Activated naive CD8-positive, alpha-beta T cell treated with anti-CD3 and anti-CD28 coated beads, Interleukin-2, amount 10 ng/mL, durations not matched to agents 7 days and 5 days (primary cell): Measurements from ENCODE around the gene MAML2. TPM values are rescaled to one million over a fixed set of nuclear protein-coding genes. Genes with fewer than 3 reads are reported as not detected.
A peak's percentile ranks its signal among the peaks of the same experiment; 100 is the strongest.

Experiments
- ATAC-seq: fragments of 150-1000 bp; cut with Tn5 transposase; one replicate; pipeline ENCODE4 v1.10.0; 2021; ENCODE audit warnings: low read depth, moderate library complexity
- POLR2A ChIA-PET: fragments of 350-600 bp; sonication (Branson Sonifier 250); formaldehyde crosslinking; loops from one replicate; lab custom pipeline; 2021; ENCODE audit warnings: antibody characterized with exemption; lab: Charles Lee
- DNase-seq: peaks from one replicate; pipeline ENCODE4 v3.0.0; 2021
- H3K27ac Mint-ChIP-seq: one replicate; pipeline ENCODE4 v1.8.0; 2022; ENCODE audit warnings: mild to moderate bottlenecking, mixed read lengths
- H3K27me3 Mint-ChIP-seq: one replicate; pipeline ENCODE4 v1.8.0; 2022; ENCODE audit warnings: mild to moderate bottlenecking, moderate library complexity, mixed read lengths
- H3K36me3 Mint-ChIP-seq: one replicate; pipeline ENCODE4 v1.8.0; 2021; ENCODE audit warnings: mild to moderate bottlenecking, mixed read lengths
- H3K4me1 Mint-ChIP-seq: one replicate; pipeline ENCODE4 v1.8.0; 2021; ENCODE audit warnings: mixed read lengths
- H3K4me3 Mint-ChIP-seq: one replicate; pipeline ENCODE4 v1.8.0; 2022; ENCODE audit warnings: mild to moderate bottlenecking, moderate library complexity, mixed read lengths
- H3K9me3 Mint-ChIP-seq: one replicate; pipeline ENCODE4 v1.8.0; 2021; ENCODE audit warnings: mixed read lengths
- total RNA-seq, 2 experiments: library from RNA; stranded (reverse); gene quantifications; one replicate each; pipeline ENCODE4 v1.2.3, GENCODE V29; 2021

Gene MAML2
- total RNA-seq, 2 experiments from 2014 or later = 18.6 to 20.5 TPM

DNA sequence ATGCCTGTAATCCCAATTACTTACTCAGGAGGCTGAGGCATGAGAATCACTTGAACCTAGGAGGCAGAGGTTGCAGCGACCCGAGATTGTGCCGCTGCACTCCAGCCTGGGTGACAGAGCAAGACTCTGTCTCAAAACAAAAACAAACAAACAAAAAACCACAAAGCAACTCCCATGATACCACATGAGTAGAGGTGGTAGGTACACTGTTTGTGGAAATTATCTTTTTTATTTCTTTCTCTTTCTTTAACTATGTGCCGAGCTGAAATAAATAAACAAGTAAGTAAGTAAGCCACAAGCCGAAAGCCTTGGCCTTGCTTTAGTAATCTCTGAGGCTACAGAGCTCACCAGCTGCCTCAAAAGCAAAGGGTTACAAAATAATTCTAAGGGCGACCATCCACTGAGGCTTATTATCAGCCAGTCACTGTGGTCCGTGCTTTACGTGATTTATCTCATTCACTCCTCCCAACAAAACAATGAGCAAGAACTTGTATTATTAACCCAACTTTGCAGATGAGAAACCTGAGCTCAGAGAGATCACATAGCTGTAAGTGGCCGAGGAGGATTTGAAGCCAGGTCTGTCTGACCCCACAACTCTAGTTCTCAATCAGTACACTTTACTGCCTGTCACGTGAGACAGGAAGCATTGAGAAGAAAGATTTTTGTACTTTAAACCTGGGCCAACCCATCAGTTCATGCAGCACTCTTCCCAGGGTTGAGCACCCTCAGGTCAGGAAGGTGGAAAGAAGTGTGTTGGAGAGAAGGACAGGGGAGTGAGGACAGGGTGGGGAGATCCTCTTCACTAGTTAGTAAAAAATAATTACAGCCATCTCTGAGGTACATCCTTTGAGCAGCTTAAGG, 349.3 kb downstream of the MAML2 start:
- no peak for ATAC-seq

DNA sequence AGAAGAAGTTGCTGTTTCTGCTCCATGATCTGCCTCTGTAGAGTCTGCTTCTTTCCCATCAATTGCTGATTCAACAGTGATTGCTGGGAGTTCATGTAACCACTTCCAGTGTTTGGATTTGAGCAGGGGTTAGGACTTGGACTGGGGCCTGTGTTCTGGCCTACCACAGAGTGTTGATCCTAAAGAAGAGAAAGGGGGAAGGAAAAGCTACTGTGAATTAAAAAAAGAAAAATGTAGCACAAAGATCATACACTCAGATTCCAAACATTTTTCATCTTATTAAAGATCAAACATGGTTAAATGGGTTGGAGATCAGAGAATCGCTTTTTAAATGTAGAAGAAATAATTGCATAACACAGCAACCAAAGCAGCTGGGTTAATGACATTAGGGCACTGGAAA, 351.4 kb downstream of the MAML2 start:
- DNase-seq = no peak
- peaks cover 7% of the 10 kb centered on the region for H3K4me1 Mint-ChIP-seq
- H3K4me3 Mint-ChIP-seq = no peak overlapping the region
- no peak overlapping the region for H3K27ac Mint-ChIP-seq
- no peaks in the 10 kb centered on the region for H3K27me3 Mint-ChIP-seq
- no peak for ATAC-seq
- POLR2A ChIA-PET = no interaction called here
- H3K9me3 Mint-ChIP-seq = no peaks in the 10 kb centered on the region
- H3K36me3 Mint-ChIP-seq = peaks cover 46% of the 10 kb centered on the region

More for the DNA sequence above, 349.3 kb downstream of the MAML2 start:
- no peaks in the 10 kb centered on the region for H3K9me3 Mint-ChIP-seq
- no peak overlapping the region for H3K4me3 Mint-ChIP-seq
- POLR2A ChIA-PET = no interaction called here
- peaks cover 33% of the 10 kb centered on the region for H3K36me3 Mint-ChIP-seq
- H3K27ac Mint-ChIP-seq = no peak overlapping the region
- DNase-seq = no peak
- H3K4me1 Mint-ChIP-seq = peaks cover 5% of the 10 kb centered on the region
- no peaks in the 10 kb centered on the region for H3K27me3 Mint-ChIP-seq

DNA sequence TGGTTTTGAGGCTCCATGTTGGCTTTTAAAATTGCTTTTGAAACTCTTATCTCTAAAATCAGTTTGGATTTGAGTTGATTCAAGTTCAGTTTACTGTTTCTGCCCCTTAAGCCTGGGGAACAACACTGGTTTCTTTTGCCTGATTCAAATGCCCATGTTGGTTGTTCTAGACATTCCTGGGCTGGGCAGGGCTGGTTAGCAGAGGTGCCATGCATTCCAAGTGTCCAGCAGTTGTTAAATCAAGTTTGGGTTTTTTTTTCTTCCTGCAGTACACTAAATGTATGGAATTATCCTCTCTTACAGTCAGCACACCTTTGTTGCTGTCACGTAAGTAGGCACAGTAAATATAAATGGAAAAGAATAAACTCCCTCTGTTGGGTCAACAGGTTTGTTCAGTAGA, 351.9 kb downstream of the MAML2 start:
- Mint-ChIP-seq H3K9me3 (no peaks in the 10 kb centered on the region), H3K36me3 (peaks cover 46% of the 10 kb centered on the region), H3K4me3 (no peak overlapping the region), H3K27ac (no peak overlapping the region), H3K27me3 (no peaks in the 10 kb centered on the region), H3K4me1 (peaks cover 7% of the 10 kb centered on the region)
- POLR2A ChIA-PET = no interaction called here
- DNase-seq = no peak
- no peak for ATAC-seq

DNA sequence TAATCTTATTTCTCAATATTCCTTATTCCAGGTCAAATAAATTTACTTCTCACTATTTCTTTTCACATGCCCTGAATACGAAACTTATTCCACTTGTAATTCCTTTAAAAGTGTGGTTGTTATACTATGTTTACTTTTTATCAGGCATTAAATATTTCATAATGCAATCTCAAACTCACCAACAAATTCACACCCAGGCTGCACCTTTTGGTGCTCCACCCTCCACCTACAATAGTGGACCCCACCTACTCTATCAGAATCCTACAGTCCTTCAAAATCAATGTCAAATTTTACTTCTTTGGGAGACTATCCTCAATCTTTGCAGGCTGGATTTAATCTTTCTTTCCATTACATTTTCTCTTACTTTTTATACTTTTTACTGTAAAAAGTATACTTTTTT, 353.2 kb downstream of the MAML2 start:
- Mint-ChIP-seq H3K4me1 (peaks cover 4% of the 10 kb centered on the region), H3K27me3 (no peaks in the 10 kb centered on the region), H3K9me3 (no peaks in the 10 kb centered on the region), H3K36me3 (peaks cover 46% of the 10 kb centered on the region), H3K27ac (no peak overlapping the region), H3K4me3 (no peak overlapping the region)
- ATAC-seq = no peak
- POLR2A ChIA-PET = no interaction called here
- no peak for DNase-seq

DNA sequence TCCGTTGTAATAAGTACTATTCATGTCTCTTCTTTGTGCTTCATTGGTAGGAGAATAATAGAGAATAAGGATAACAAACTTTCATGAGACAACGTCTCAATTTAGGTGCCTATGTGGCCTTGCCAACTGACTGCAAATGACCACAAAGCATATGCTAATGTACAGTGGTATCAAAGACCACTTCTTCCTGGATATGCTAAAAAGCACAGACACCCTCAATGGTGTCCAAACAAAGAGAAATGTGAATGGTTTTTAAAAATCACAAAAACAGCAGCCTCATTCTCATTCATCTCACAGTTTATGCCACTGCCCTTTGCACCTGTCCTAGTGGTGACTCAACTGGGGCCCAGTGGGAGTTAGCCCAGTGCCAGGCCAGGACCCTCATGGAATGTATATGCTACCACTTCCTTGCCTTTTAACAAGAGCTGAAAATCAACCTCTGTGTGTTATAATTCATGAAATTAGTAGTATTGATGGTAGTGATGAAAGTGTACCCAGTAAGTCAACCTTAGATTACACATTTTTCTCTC, 353.9 kb downstream of the MAML2 start:
- peaks cover 48% of the 10 kb centered on the region for H3K36me3 Mint-ChIP-seq
- H3K9me3 Mint-ChIP-seq = no peaks in the 10 kb centered on the region
- no peak overlapping the region for H3K27ac Mint-ChIP-seq
- H3K27me3 Mint-ChIP-seq = no peaks in the 10 kb centered on the region
- H3K4me3 Mint-ChIP-seq = no peak overlapping the region
- no peak for DNase-seq
- H3K4me1 Mint-ChIP-seq = peaks cover 1% of the 10 kb centered on the region
- ATAC-seq = no peak
- POLR2A ChIA-PET = no interaction called here

DNA sequence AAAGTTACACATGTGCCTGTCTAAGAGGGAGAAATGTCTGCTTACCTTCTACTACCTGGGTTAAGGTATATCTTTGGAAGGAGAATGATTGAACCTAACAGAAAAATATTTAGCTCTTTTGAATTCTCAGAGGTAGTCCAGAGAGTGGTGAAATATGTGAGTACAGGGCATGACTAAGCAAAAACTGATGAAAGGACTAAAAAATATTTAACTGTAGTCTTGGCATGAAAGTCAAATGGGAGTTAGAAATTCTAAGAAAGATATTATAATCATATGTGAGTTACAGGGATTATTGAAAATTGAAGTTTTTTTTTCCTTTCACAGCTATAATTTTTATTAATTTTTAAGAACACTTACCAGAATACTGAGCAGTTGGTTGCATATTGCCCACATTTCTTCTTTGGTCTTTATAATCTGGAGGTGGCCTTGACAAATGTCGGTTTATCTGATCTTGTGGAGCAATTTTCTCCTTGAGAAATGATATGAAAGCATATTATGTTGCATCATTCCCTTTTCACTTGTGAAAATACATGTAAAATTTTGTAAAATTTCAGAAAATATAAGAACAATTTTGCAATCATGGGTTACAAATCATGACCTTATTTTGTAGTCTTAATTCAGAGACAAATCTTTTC, 357.7 kb downstream of the MAML2 start:
- Mint-ChIP-seq H3K9me3 (no peaks in the 10 kb centered on the region), H3K27ac (peak overlapping the region; percentile 4), H3K27me3 (no peaks in the 10 kb centered on the region), H3K4me1 (peaks cover 1% of the 10 kb centered on the region), H3K36me3 (peaks cover 54% of the 10 kb centered on the region), H3K4me3 (no peak overlapping the region)
- POLR2A ChIA-PET = no interaction called here
- no peak for ATAC-seq
- DNase-seq = no peak

DNA sequence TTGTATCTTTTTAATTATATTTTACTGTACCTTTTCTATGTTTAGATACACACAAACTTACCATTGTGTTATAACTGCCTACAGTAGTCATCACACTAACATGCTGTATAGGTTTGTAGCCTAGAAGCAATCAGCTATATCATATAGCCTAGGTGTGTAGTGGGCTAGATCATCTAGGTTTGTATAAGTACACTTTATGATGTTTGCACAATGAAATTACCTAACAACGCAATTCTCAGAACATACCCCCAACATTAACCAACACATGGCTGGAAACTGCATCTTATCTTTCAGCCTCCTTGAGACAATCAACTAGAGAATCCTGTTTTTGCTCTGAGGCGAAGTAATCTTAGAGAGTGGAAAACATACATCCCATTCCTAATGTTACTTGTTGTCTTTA, 358.9 kb downstream of the MAML2 start:
- Mint-ChIP-seq H3K4me3 (no peak overlapping the region), H3K36me3 (peaks cover 52% of the 10 kb centered on the region), H3K4me1 (peaks cover 1% of the 10 kb centered on the region), H3K27ac (no peak overlapping the region), H3K9me3 (no peaks in the 10 kb centered on the region), H3K27me3 (no peaks in the 10 kb centered on the region)
- ATAC-seq (no peak), DNase-seq (no peak)
- POLR2A ChIA-PET = no interaction called here

DNA sequence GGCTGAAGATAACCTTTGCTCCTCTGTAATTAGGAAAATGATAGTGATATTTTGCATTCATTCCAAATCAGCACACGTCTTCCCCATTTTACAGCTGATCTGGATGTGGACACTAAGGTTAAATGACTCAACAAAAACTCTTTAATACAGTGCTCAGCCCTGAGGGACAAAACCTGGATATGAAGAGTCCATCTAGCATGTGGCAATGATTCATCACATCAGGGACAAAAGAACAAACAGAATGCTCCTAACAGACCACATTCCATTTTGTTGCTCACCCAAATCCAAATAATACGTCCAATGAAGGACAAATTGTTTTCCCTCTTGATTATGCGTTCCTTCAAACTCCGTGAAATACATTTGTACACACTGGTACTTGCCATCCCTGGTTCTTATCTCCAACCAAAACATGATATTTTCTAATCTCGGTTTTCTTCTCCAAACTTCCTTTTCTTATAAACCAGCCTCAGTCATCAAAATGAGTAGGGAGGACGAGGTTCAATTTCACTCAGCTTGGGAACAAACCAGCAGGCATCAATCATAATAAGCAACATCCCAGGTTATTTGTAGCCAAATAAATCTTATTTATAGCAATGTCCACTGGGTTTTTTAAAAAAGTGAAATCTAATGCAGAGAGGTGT, 365.3 kb downstream of the MAML2 start:
- Mint-ChIP-seq H3K27me3 (no peaks in the 10 kb centered on the region), H3K27ac (no peak overlapping the region), H3K9me3 (peaks cover 2% of the 10 kb centered on the region), H3K4me1 (no peaks in the 10 kb centered on the region), H3K36me3 (peaks cover 38% of the 10 kb centered on the region), H3K4me3 (no peak overlapping the region)
- DNase-seq (no peak), ATAC-seq (no peak)
- POLR2A ChIA-PET = no interaction called here

DNA sequence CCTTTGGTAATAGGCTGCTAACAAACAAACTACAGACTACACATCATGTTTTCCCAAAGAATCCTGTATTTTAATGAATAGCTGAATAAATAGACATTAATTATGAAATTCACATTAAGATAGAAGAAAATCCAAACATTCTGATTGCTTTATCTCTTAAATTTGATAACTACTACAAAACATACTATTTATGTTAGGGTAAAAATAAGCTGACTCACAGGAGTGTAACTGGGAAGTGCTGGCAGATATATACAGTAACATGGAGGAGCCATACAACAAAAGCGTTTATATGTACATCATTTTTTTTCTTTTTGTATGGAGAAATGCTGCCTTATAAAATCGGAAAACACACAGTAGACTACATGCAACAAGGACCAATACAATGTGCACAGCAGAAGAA, 366.4 kb downstream of the MAML2 start:
- POLR2A ChIA-PET = no interaction called here
- no peak overlapping the region for H3K27ac Mint-ChIP-seq
- H3K4me1 Mint-ChIP-seq = no peaks in the 10 kb centered on the region

DNA sequence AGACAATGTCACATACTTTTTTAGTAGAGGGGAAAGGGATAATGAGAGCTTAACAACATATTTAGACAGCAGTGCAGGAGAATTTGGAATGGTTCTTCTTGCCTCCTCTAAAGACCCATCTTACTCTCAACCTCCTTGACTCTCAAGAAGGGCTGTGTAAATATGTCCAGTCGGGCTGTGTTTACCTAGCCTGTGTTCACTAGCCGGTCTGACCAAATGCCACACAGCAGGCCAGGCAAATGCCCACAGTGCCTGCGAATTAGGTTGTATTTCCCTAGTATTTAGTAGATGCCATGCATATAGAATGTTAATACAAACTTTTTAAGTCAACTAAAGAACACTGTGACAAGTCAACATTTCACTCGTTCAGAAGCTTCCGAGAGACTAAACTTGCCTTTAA, 367.7 kb downstream of the MAML2 start:
- no peaks in the 10 kb centered on the region for H3K4me1 Mint-ChIP-seq
- H3K4me3 Mint-ChIP-seq = no peak overlapping the region
- H3K9me3 Mint-ChIP-seq = peaks cover 2% of the 10 kb centered on the region
- peaks cover 25% of the 10 kb centered on the region for H3K36me3 Mint-ChIP-seq
- H3K27ac Mint-ChIP-seq = no peak overlapping the region
- ATAC-seq (no peak), DNase-seq (no peak)
- POLR2A ChIA-PET = no interaction called here
- H3K27me3 Mint-ChIP-seq = peaks cover 2% of the 10 kb centered on the region

More for the DNA sequence above, 366.4 kb downstream of the MAML2 start:
- DNase-seq (no peak), ATAC-seq (no peak)
- Mint-ChIP-seq H3K9me3 (peaks cover 2% of the 10 kb centered on the region), H3K4me3 (no peak overlapping the region), H3K27me3 (no peaks in the 10 kb centered on the region), H3K36me3 (peaks cover 35% of the 10 kb centered on the region)

DNA sequence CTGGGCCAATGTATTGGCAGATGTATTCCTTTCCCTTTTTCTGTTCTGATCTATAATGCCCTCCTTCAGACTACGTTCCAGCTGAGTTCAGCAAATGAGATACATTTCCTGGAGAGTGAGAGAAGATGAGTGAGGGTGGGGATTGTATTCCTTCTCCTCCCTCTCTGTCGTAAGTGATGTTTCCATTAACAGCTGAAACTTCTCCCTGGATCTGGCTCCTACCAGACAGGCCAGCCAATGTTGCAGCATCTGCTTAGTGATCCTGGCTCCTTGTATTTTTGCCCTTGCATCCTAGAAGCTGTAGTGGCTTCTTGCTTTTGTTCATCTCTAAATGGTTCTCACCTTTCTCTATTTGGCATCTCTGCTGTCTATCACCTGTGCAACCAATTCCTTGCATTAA, 370.9 kb downstream of the MAML2 start:
- no peak overlapping the region for H3K27ac Mint-ChIP-seq
- H3K27me3 Mint-ChIP-seq = peaks cover 6% of the 10 kb centered on the region
- no peak for DNase-seq
- H3K9me3 Mint-ChIP-seq = peaks cover 2% of the 10 kb centered on the region
- H3K36me3 Mint-ChIP-seq = peaks cover 3% of the 10 kb centered on the region
- POLR2A ChIA-PET = no interaction called here
- no peaks in the 10 kb centered on the region for H3K4me1 Mint-ChIP-seq
- no peak for ATAC-seq
- no peak overlapping the region for H3K4me3 Mint-ChIP-seq

DNA sequence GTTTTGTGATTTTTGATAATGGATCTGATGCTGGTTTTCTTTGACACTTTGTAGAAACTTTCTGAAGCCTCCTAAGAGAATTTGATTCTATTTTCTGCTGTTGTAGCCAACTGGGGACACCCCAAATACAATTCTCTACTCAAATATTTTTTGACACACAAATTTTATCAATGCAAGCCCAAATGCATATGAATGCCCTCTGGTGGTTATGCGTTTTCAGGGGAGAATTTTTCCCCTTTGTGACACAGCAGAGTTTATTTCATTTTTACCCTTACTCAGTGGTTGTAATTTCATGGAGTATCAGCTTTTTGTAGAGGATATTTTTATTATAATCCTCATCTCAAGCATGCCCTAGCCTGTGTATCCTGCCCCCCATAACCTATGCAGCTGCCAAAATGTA, 374.4 kb downstream of the MAML2 start:
- no peaks in the 10 kb centered on the region for H3K4me1 Mint-ChIP-seq
- H3K4me3 Mint-ChIP-seq = no peak overlapping the region
- DNase-seq = no peak
- H3K27me3 Mint-ChIP-seq = peaks cover 6% of the 10 kb centered on the region
- no peaks in the 10 kb centered on the region for H3K9me3 Mint-ChIP-seq
- POLR2A ChIA-PET = no interaction called here
- ATAC-seq = no peak
- H3K36me3 Mint-ChIP-seq = peaks cover 1% of the 10 kb centered on the region
- H3K27ac Mint-ChIP-seq = no peak overlapping the region

DNA sequence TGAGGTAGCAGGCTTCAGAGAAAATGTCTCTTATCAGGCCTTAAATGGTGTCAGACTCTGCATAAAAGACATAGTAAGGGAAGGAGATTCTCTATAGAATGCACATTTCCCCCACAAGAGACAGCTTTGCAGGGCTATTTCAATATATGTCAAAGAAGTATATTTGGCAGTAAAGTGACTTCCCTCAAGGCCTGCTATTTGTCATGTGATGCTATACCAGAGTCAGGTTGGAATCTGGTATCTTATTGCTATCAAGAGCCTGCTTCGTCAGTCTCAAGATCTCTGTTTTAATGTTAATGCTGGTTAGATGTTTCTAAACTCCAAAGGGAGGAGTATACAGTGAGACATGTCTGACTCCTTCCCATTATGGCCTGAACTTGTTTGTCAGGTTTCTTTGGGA, 378.7 kb downstream of the MAML2 start:
- no peak overlapping the region for H3K4me3 Mint-ChIP-seq
- H3K9me3 Mint-ChIP-seq = no peaks in the 10 kb centered on the region
- H3K4me1 Mint-ChIP-seq = no peaks in the 10 kb centered on the region
- peaks cover 3% of the 10 kb centered on the region for H3K27me3 Mint-ChIP-seq
- no peaks in the 10 kb centered on the region for H3K36me3 Mint-ChIP-seq
- H3K27ac Mint-ChIP-seq = no peak overlapping the region
- ATAC-seq (no peak), DNase-seq (no peak)
- POLR2A ChIA-PET = no interaction called here
